Hepatocyte (in vitro differentiated cells): ENCODE measurements around the gene SLC44A1.

Experiments used
- CTCF ChIP-seq: fragments of 200-600 bp; sonication (generic); IDR thresholded peaks from 2 replicates; pipeline ENCODE4 v1.5.1; 2016; ENCODE audit warnings: antibody characterized with exemption, mild to moderate bottlenecking; ENCODE audit not compliant: poor library complexity
- EZH2phosphoT487 ChIP-seq: fragments of 200-600 bp; sonication (generic); IDR thresholded peaks from one replicate; pipeline ENCODE4 v1.6.1; 2018; ENCODE audit warnings: antibody characterized with exemption, mild to moderate bottlenecking, low read depth, moderate library complexity; ENCODE audit not compliant: unreplicated experiment, severe bottlenecking

GRCh38 chr9:105252405-105252756, 7.9 kb downstream of the SLC44A1 start:
- TF ChIP-seq CTCF = no peak
- no peak for TF ChIP-seq EZH2phosphoT487
